Upper lobe of left lung (tissue), 4 donors: ENCODE data around the gene ROBO3.

Source experiments
- POLR2AphosphoS5 ChIP-seq, 2 donors: sonication (generic); formaldehyde crosslinking; IDR thresholded peaks; one replicate each; pipeline ENCODE4 v1.5.1; 2017; ENCODE audit warnings: antibody characterized with exemption in 2 of 2
- TF ChIP-seq, protein P1 (sequence below), 6 experiments: fragments of 450-650 bp in 4 of 6; fragments of 200-600 bp in 2 of 6; sonication (generic) in 2 of 6; IDR thresholded peaks; one replicate each; pipeline ENCODE4 v1.5.1; 2016 to 2019; ENCODE audit warnings: antibody characterized with exemption in 6 of 6

DNA sequence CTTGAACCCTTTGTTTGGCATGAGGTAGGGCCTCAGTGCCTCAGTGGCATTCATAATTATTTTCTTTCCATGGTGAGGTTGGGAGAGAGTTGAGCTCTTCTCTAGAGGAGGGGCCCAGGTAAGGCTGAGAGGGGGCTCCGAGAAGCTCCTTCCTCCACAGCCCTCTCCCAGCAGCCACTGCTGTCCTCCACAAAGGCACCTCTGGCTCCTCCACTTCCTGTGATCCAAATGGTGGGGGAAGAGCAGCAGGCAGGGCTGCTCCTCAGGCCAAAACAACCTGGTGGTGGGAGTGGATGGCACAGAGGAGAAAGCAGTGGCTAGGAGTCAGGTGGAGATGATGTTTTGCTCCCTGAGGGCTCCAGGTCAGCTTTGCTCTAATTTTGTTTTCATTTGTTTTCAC, 19.1 kb downstream of the ROBO3 start:
- no peak for TF ChIP-seq POLR2AphosphoS5 (IDR thresholded peaks at IDR 0.05)
- TF ChIP-seq, protein P1, sequence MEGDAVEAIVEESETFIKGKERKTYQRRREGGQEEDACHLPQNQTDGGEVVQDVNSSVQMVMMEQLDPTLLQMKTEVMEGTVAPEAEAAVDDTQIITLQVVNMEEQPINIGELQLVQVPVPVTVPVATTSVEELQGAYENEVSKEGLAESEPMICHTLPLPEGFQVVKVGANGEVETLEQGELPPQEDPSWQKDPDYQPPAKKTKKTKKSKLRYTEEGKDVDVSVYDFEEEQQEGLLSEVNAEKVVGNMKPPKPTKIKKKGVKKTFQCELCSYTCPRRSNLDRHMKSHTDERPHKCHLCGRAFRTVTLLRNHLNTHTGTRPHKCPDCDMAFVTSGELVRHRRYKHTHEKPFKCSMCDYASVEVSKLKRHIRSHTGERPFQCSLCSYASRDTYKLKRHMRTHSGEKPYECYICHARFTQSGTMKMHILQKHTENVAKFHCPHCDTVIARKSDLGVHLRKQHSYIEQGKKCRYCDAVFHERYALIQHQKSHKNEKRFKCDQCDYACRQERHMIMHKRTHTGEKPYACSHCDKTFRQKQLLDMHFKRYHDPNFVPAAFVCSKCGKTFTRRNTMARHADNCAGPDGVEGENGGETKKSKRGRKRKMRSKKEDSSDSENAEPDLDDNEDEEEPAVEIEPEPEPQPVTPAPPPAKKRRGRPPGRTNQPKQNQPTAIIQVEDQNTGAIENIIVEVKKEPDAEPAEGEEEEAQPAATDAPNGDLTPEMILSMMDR (IDR thresholded peaks at IDR 0.05) = no peak
